ENCODE data around the gene ZNF219.

Gene ZNF219

DNA sequence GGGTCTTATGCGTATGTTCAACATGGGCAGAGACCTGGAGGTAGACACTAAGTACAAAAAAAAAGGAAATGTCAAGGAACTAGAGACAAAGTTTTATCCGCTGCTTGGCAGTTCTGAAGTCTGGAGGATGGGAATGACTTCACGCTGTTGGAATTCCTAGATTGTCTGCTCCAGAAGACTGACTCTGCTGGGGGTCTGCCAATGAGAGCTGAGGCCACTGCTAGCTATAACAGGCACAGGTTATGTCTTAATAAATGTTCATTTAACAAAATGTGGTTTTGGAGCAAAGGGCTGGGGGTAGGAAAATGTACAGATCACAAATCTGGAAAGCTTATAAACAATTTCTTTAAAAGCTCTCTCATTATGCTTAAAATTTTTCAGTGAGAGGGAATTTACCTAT is 35.0 kb downstream of the ZNF219 start:
- no peak for DNase-seq

DNA sequence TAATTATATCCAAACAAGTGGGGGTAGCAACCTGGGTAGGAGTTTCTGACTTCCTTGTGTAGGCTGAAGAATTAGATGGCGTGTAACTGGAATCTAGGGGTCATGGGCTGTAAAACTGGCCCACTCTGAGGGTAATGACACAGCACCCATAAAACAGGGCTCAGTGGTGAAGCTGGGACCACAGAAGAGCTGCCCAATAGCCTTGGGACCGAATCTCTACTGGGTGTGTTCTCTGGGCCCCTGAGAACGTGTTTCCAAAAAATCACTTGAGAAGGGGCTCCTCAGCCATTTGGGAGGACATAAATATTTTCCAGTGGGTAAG is 37.1 kb downstream of the ZNF219 start:
- DNase-seq = no peak

DNA sequence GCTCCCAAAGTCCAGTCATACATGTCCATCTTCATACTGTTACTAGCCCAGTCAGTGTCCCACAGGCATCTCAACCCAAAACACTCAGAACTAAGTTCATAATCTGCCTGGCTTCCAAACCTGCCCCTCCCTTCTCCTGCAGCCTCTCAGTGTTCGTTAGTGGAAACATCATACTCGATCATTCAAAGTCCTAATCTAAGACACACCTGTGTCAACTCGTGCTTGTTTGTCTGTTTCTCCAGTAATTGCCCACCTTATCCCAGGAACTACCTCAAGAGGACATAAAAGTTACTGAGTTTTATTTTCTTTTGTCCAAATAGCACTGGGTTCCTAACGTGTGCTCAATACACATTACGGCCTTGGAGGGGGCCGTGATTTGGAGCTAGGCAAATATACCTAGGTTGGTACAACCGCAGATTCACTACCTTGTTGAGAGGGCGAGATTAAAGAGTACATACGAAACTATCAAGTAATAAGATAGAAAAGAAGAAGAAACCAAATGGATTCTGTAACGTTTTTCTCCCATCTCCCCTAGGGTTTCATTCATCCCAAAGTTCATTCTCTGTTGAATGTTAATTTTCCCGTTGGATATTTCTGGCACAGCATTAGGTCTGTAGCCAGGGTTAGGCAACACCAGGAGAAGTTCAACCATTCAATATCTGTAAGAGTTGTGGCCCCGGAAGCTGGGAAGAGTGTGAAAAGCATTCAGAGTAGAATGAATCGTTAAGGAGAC is 37.7 kb downstream of the ZNF219 start:
- no peak for DNase-seq

DNA sequence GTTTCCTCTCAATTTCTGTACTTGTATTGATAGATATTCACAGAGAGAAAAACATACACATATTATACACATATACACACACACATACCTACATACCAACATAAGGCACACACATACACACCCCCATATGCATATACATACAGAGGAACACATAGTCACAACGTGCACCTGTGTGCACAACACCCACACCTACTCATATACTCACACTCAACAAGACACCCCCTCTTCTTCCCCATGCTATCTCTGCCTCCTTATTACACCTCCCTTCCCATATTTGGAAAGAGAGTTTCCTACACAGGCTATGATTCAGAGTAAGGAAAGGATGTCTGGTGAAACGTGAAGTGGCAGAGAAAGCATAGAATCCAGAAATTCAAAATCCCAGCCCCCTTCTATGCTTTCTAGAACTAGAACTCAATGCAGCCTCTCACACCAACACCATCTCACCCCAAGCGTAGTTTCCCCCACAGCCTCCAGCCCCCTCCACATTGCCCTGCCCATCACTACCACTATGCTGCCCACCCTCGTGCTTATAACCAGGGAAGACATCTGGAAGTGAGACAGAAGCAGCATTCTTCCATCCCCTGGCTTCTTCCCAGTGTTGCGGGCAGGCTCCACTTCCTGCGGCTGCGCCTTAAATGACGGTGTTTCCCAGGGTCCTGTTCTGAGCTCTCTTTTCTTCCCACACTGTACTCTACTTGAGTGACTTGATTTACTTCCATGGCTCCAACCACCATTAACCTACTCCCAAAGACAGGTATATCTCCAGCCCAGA is 38.4 kb downstream of the ZNF219 start:
- no peak for DNase-seq

DNA sequence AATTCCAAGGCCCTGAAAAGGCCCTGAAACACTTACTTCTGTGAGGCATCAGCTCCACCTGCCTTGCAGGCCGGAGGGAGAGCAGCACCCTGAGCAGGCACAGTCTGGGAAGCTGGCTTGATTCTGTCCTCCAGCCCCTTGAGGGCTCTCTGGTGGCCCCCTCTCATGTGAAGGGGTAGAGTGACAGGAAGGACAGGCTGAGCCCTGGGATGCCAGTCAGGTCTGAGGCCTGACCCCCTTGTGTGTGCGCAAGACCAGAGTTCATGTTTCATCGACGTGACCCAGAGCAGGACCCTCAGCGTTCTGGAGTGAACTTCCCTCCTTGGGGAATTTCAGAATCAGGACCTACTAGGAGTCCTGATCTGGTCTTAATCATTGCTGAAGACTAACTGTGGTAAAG is 39.6 kb downstream of the ZNF219 start:
- DNase-seq = no peak

DNA sequence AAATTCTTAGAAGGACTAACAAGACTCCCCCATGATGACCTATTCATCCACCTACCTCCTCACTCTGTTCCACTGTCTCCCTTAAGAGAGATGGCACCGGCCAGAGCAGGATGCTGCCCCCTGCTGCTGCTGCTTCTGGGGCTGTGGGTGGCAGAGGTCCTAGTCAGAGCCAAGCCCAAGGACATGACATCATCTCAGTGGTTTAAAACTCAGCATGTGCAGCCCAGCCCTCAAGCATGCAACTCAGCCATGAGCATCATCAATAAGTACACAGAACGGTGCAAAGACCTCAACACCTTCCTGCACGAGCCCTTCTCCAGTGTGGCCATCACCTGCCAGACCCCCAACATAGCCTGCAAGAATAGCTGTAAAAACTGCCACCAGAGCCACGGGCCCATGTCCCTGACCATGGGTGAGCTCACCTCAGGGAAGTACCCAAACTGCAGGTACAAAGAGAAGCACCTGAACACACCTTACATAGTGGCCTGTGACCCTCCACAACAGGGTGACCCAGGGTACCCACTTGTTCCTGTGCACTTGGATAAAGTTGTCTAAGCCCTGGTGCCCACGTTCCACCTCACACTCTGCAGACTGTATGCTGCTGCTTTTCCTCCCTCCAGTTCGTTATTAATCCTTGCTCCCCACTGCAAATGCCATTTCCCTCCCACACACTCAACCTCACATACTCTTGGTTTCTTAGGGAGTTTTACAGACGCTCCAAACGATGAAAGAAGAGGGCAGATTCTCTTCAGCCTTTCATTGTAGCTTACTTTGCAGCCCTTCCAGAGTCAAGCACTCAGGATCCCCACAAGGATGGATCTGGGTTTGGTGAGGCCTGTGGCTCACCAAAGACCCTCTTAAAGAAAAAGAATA is 40.4 kb downstream of the ZNF219 start, which contains the start of gene RNASE8:
Gene RNASE8 (plus strand): TSS at position 20 of the 873 bp plus-strand sequence. CDS start 71 bp downstream, at position 91.
- DNase-seq = no peak

DNA sequence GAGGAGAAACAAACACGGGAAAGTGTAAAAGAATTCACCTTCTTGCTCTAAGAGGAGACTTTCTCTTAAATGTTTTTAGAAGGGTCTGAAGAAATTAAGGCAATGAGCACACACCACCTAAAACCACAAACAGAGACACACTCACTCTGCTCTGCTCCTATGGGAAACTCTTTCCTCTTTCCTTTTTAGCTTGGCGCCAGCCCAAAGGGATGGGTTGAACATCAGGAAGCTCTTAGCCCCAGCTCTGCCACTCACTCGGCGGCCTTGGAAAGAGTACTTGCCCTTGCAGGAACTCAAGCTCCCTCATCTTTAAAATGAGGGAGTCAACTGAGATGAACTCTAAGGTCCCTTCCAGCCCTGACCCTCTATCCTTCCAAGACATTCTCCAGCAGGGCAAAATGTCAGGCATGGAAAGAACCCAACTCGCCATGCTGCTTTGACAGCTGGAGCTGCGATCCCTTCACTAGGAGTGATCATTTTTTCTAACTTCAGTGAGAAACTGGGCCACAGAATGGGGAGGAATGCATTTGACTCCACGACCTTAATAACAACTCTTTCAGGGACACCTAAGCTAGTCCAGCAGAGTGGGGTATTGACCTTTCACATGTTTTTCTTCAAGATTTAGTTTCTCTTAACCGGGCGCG is 41.8 kb downstream of the ZNF219 start:
- DNase-seq = no peak

DNA sequence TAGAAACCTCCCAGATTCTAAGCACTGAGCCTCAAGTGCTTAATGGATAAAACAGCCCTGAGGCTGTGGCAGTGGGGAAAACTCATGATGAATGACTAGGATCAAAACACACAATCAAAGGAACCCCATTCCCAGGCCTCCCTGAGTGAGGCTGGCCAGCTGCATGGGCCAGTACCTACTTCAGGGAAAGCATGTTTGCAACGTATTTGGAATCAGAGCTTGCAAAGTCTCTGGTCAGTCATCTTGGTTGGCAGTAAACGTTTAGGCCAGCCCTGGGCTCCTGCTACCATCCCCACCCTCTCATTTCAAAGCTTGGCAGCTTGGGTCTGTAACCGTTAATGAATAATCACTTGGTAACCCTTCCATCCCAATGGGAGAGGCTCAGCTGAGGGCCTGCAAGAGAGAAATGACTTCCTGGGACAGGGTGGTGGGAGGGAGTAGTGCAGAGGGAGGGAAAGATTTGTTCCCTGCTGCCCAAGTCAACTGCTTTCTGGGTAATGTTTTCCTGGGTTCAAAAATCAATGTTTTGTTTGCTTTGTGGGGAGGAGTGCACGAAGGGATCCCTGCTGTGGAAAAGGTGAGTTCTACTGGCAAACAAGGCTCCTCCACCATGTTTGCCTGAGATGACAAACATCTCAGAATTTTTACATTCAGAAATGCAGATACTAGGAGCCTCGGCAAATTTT is 42.9 kb downstream of the ZNF219 start:
- no peak for DNase-seq

DNA sequence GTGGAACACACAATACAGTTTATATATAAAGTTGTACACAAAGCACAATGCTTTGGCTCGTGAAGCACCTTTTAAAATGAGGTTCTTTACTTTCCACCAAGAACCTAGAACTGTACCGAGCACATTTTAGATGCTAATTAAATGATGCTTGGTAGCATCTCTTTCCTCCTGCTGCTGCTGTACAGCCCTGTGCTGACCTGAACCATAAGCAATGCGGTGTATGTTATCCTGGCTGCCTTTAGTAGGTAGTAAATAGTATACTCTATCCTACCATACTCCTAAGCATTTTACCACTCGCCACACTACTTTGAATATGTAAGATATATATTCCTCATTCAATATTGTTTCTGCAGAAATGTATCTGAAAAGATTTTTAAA is 43.7 kb downstream of the ZNF219 start:
- no peak for DNase-seq

DNA sequence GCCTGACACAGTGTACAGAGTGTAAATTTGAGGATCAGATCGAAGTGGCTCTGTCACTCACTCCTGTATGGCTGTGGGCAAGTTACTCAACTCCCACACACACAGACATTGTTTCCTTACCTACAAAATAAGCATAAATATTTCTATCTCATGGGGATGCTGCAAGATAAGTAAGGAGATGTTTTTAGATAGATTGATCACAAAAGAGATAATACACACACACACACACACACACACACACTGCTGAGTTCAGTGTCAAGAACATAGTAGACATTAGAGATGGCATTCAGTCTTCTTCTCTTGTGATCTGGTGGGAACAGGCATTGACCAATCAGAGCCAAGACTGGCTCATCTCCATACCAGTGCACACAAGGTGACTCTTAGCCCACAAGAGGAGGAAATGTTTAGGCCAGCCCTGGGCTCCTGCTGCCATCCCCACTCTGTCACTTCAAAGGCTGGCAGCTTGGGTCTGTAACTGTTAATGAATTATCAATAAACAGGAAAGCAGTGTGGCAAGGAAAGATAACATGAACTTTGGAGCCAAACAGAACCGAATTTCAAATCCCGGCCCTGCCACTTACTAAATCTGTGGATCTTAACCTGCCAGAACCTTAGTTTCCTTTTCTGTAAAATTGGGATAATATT is 44.2 kb downstream of the ZNF219 start:
- DNase-seq = no peak

DNA sequence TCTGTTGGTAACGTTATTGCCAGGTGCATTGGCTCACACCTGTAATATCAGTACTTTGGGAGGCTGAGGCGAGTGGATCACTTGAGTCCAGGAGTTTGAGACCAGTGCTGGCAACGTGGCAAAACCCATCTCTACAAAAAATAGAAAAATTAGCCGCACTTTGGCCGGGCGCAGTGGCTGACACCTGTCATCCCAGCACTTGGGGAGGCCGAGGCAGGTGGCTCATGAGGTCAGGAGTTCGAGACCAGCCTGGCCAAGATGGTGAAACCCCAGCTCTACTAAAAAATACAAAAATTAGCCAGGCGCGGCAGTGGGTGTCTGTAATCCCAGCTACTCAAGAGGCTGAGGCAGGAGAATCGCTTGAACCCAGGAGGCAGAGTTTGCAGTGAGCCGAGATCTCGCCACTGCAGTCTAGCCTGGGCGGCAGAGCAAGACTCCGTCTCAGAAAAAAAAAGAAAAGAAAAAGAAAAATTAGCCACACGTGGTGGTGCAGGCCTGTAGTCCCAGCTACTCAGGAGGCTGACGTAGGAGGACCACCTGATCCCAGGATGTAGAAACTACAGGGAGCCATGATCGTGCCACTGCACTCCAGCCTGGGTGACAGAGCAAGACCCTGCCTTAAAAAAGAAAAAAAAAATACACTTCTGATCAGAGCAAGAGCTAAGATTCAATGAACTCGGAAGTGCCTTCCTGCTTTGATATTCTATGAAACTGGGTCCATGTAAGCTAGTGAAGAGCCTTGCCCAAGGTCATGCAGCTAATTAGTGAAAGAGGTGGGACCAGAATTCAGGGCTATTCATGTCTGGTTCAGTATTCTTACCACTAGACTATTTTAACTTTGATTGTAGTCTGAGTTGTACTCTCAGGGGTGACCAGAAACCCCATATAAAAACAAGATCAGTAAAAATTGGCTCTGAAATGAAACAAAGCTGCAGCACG is 45.0 kb downstream of the ZNF219 start:
- DNase-seq = no peak

DNA sequence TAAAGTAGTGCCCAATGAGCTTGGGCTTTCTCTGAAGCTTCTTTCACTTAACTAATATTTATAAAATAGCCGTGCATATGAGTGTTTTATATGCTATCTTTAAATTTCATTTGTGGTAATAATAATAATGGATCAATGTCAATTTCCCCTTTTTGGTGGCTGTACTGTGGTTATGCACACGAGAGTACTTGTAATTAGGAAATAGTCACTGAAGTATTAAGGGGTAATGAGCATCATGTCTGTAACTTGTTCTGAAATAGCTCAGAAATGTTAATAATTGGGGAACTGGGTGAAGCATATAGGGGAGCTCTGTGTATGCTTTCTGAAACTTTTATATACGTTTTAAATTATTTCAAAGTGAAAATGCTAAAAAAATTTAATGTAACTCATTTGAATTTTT is 47.9 kb downstream of the ZNF219 start:
- DNase-seq = no peak

DNA sequence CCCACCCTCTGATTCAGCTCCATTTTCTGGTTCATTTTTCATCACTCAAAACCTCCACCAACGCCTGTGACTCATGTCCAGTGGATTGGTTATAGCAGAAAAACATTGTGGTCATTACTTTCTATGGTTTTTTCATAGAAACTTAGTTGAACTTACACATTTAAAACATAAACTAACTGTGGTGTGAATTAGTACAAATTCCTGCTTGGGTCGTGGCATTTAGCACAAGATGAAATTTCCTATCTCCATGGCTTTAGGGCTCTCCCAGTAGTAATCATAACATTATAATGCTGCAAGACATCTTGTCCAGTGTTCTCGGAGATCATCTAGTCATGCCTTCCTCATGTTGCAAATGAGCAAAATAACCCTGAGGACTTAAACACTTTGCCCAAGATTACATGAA is 49.2 kb downstream of the ZNF219 start:
- DNase-seq = no peak

DNA sequence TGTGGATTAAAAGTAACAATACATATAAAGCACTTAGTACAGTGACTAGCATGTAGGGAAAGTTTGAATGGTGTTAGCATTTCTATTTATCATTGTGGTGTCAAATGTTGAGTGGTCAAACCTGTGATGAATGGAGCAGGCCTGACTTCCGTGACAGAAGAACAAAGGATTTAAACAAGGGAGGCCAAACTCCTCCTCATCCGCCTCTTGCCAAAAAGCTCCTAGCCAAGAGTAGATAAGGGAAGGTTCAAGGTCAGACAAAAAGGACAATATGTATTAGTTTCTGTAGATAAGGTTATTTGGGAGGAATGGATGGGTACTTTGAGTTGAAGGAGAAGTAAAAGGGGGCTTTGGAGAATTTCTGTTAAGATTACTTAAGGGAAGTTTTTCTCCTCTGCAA is 49.8 kb downstream of the ZNF219 start:
- DNase-seq = no peak

DNA sequence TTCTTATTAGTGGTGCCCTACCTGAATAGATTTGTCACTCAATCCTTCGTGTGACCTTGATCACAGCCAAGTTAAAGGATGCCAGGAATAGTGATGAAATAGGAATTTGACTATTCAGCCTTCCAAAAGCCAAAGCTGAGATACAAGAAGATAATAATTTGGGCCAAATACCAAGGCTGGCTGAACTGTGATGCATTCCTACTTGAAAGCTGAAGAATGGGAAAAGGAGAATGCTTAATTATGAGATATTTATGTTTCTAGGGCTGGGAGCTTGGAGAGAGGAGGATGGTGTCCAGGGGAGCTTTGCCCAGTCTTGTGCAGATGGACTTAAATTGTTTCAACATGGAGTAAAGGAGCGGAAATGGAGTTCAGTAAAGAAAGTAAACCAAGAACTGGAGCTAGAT is 51.1 kb downstream of the ZNF219 start:
- DNase-seq = no peak

DNA sequence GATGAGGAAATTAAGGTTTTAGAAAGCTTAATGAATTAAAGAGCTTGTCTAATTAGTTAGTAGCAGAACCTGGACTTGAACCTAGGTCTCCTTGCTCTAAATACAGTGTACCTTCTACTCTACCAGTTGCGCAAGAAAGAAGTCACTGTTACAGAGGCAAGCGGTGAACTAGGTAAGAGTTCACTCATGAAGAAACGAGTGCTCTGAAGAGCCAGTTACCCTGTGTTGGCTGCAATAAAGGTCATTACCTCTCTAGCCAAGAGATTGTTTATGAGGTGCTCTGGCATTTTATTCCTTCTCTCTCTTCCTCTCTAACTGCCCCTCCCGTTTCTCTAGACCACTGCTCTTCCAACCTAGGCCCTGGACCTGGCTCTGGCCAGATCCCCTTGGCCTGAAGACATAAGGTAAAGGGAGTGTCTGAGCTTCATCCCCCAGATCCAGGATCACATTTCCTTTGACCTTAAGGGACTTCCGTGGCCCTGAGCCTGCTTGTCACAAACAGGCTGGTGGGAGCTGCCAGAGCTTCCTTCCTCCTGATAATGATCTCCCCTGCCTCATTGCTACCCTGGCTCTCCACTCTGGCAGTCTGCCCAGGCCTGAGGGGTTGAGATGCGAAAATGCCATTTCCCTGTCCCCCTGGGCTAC is 54.4 kb downstream of the ZNF219 start:
- DNase-seq = no peak

DNA sequence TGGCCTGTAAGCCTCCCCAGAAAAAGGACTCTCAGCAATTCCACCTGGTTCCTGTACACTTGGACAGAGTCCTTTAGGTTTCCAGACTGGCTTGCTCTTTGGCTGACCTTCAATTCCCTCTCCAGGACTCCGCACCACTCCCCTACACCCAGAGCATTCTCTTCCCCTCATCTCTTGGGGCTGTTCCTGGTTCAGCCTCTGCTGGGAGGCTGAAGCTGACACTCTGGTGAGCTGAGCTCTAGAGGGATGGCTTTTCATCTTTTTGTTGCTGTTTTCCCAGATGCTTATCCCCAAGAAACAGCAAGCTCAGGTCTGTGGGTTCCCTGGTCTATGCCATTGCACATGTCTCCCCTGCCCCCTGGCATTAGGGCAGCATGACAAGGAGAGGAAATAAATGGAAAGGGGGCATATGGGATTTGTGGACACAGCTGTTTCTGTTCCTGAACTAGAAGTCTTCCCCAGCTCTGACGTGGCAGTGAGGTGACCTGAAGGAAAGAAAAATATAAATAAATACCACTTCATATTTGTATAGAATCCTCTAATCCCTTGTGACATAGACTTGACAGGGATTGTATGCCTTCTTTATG is 55.0 kb downstream of the ZNF219 start:
- DNase-seq = peak; percentile 10

DNA sequence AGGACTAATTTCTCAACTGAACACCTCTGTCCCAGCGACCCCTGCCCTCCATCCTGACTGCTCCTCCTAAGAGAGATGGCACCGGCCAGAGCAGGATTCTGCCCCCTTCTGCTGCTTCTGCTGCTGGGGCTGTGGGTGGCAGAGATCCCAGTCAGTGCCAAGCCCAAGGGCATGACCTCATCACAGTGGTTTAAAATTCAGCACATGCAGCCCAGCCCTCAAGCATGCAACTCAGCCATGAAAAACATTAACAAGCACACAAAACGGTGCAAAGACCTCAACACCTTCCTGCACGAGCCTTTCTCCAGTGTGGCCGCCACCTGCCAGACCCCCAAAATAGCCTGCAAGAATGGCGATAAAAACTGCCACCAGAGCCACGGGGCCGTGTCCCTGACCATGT is 55.5 kb downstream of the ZNF219 start:
- DNase-seq = no peak

DNA sequence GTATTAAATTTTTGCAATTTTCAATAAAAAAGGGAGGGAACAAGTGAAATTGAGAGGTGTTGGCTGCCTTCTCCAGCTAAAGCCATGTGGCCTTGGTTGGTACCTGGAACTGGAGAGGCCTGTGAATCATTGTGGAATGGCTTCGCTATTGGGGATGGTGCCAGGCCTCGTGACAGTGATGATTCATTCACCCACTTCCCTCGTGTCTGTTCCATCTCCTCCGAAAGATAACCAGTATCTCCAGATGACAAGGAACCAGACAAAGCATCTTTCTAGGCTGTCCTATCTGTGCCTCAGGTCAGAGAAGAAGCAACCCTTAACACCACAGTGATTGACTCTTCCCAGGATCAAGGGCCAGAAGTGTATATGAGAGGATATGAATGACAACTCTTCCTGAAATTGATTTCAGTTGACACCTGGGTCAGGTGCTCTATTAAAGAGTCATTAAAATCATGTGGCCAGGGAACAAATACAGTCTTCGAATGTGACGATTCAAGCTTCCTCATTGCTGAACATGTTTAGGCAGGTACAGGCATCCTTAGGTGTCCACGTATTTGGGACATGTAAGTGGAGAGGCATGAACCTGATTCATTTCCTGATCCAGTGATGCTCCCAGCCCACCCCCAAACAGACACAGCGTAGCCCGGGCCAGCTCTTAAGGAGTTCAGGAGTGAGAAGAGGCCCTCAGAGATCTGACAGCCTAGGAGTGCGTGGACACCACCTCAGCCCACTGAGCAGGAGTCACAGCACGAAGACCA is 56.6 kb downstream of the ZNF219 start, which contains the start of gene RNASE7:
Gene RNASE7 (plus strand): TSS at position 687 of the 758 bp plus-strand sequence. CDS start 631 bp downstream, outside the sequence.
- no peak for DNase-seq

Measured in NCI-H1694 (cell line).